Heart left ventricle (tissue), 13 donors: Measurements from ENCODE around the gene XIAP.

Experiments
- POLR2A ChIP-seq, 2 donors: fragments of 450-650 bp; IDR thresholded peaks; one replicate each; pipeline ENCODE4 v1.6.1; 2017; ENCODE audit warnings: antibody characterized with exemption in 2 of 2, mild to moderate bottlenecking in 2 of 2, moderate library complexity in 2 of 2
- TF ChIP-seq, protein P1 (sequence below), 12 donors: fragments of 200-600 bp; sonication (generic) in 4 of 12; IDR thresholded peaks; one replicate each; pipeline versions ENCODE4 v1.5.0 to v1.8.0; 2018 to 2022; ENCODE audit warnings: antibody characterized with exemption in 12 of 12, mild to moderate bottlenecking in 5 of 12
- donor health status: ischemic (EF 13 %, LVEDD 7.1; RV severe dilation, severe dysfunction).
- donor health status: DM: no; HTN: yes; CAD: no.
- donor health status: DM: no; HTN: no; CAD: no.
- donor health status: ischemic (EF 25% LVEDD 6.9; RV normal size, moderate dysfunction).
- donor health status: ischemic (EF 25% LVEDD 5.7; RV mildly dilated, moderate dysfunction).
- donor health status: ischemic (EF 35%, LVEDD 5.7; RV mildly dilated, moderate dysfunction).
- donor health status: nonischemic (EF 11% LVEDD 7.7; RV severe dilation, severe dysfunction).
- donor health status: DM: yes; HTN: yes; CAD: no.
- donor health status: PGD.
- donor health status: ischemic (EF 29% LVEDD 5.4; RV normal size, mild dysfunction).
- donor health status: nonischemic (EF 23%, LVEDD 6.1; RV moderate dilation, normal function).

DNA sequence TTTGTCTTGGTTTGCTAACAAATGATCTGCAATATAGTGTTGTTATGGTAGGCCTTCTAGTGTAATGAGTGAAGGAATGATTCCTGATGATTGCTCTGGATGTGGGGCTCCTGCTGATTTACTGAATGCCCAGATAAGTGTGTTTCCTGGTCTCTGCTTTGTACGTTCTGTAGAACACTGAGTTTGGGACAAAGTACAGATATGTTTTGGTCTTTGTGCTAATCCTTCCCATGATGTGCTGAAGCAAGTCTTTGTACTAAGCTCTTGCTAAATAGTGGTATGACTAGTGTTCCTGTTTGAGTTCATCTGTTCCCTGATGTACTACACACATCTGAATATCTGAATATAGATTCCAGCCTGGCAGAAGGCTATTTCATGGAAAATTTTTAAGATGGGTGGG is 36.9 kb upstream of the XIAP start:
- TF ChIP-seq, protein P1, sequence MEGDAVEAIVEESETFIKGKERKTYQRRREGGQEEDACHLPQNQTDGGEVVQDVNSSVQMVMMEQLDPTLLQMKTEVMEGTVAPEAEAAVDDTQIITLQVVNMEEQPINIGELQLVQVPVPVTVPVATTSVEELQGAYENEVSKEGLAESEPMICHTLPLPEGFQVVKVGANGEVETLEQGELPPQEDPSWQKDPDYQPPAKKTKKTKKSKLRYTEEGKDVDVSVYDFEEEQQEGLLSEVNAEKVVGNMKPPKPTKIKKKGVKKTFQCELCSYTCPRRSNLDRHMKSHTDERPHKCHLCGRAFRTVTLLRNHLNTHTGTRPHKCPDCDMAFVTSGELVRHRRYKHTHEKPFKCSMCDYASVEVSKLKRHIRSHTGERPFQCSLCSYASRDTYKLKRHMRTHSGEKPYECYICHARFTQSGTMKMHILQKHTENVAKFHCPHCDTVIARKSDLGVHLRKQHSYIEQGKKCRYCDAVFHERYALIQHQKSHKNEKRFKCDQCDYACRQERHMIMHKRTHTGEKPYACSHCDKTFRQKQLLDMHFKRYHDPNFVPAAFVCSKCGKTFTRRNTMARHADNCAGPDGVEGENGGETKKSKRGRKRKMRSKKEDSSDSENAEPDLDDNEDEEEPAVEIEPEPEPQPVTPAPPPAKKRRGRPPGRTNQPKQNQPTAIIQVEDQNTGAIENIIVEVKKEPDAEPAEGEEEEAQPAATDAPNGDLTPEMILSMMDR (IDR thresholded peaks at IDR 0.05) = no peak
- no peak for TF ChIP-seq POLR2A (IDR thresholded peaks at IDR 0.05)
